ENCODE results near the gene FAM118B.

Gene FAM118B

GRCh38 chr11:126194121-126194543 lies 17.4 kb upstream of the FAM118B start:
- no peaks in the 10 kb centered on the region for H3K27me3 ChIP-seq (ENCODE audit: insufficient read depth, low read depth, severe bottlenecking)
- peaks cover 56% of the 10 kb centered on the region for H3K36me3 ChIP-seq
- no peak overlapping the region for H3K4me3 ChIP-seq (ENCODE audit: low read depth, low read length)
- DNase-seq, result peak; percentile 27
- H3K27ac ChIP-seq, result no peak overlapping the region; the same call in 1 of the 2 replicates
- peaks cover 6% of the 10 kb centered on the region for H3K9me3 ChIP-seq (ENCODE audit: severe bottlenecking)
- peak; percentile 41 for TF ChIP-seq CTCF (IDR thresholded peaks at IDR 0.05; ENCODE audit: low read depth, low read length)

GRCh38 chr11:126195119-126195518 lies 16.5 kb upstream of the FAM118B start:
- Histone ChIP-seq H3K36me3 (peaks cover 56% of the 10 kb centered on the region), H3K9me3 (ENCODE audit: severe bottlenecking) (peaks cover 6% of the 10 kb centered on the region), H3K4me3 (ENCODE audit: low read depth, low read length) (no peak overlapping the region), H3K27me3 (ENCODE audit: insufficient read depth, low read depth, severe bottlenecking) (no peaks in the 10 kb centered on the region), H3K27ac (no peak overlapping the region)
- DNase-seq, result no peak
- TF ChIP-seq CTCF (IDR thresholded peaks at IDR 0.05; ENCODE audit: low read depth, low read length), result no peak

- Histone ChIP-seq H3K36me3 (peaks cover 62% of the 10 kb centered on the region), H3K27me3 (ENCODE audit: insufficient read depth, low read depth, severe bottlenecking) (no peaks in the 10 kb centered on the region), H3K9me3 (ENCODE audit: severe bottlenecking) (peaks cover 6% of the 10 kb centered on the region), H3K4me3 (ENCODE audit: low read depth, low read length) (no peak overlapping the region), H3K27ac (no peak overlapping the region)
- DNase-seq, result no peak
- TF ChIP-seq CTCF (IDR thresholded peaks at IDR 0.05; ENCODE audit: low read depth, low read length), result no peak
These were observed 14.2 kb upstream of the FAM118B start for GRCh38 chr11:126197277-126197939.

GRCh38 chr11:126198648-126199047 lies 12.9 kb upstream of the FAM118B start:
- H3K36me3 ChIP-seq, result peaks cover 64% of the 10 kb centered on the region
- no peak overlapping the region for H3K4me3 ChIP-seq (ENCODE audit: low read depth, low read length)
- no peak for TF ChIP-seq CTCF (IDR thresholded peaks at IDR 0.05; ENCODE audit: low read depth, low read length)
- DNase-seq, result no peak
- peaks cover 6% of the 10 kb centered on the region for H3K9me3 ChIP-seq (ENCODE audit: severe bottlenecking)
- no peak overlapping the region for H3K27ac ChIP-seq
- no peaks in the 10 kb centered on the region for H3K27me3 ChIP-seq (ENCODE audit: insufficient read depth, low read depth, severe bottlenecking)

- Histone ChIP-seq H3K36me3 (peaks cover 74% of the 10 kb centered on the region), H3K27ac (no peak overlapping the region), H3K27me3 (ENCODE audit: insufficient read depth, low read depth, severe bottlenecking) (no peaks in the 10 kb centered on the region), H3K9me3 (ENCODE audit: severe bottlenecking) (no peaks in the 10 kb centered on the region), H3K4me3 (ENCODE audit: low read depth, low read length) (no peak overlapping the region)
- DNase-seq, result no peak
- TF ChIP-seq CTCF (IDR thresholded peaks at IDR 0.05; ENCODE audit: low read depth, low read length), result no peak
These were observed 8.8 kb upstream of the FAM118B start for GRCh38 chr11:126202646-126203359.
